HUDEP-2 (cell line): ENCODE measurements around the gene NUDC.
A peak's percentile ranks its signal among the peaks of the same experiment; 100 is the strongest.
"Not testable (repeated sequence)": the region's sequence is repeated elsewhere in the genome, so short reads cannot be mapped to it uniquely, and the experiment has no call there.

Experiments
- DNase-seq, 76 experiments: peaks; one replicate each; lab custom pipeline; 2025; ENCODE audit not compliant: unreplicated experiment in 76 of 76; lab: John Stamatoyannopoulos, UW

The NUDC gene

GRCh38 chr1:26910343-26911160 is 11.0 kb upstream of the NUDC start:
- DNase-seq: no peak

GRCh38 chr1:26911399-26912146 is 10.0 kb upstream of the NUDC start:
- no peak for DNase-seq

GRCh38 chr1:26912147-26912490 is 9.4 kb upstream of the NUDC start:
- no peak for DNase-seq

GRCh38 chr1:26913389-26913753 is 8.2 kb upstream of the NUDC start:
- peak in 2 of 76 experiments; percentile 6 to 37 for DNase-seq

GRCh38 chr1:26913754-26914619 is 7.6 kb upstream of the NUDC start, which contains the start of gene NR0B2:
NR0B2 (minus strand) TSS chr1:26913975; CDS start chr1:26913940, 35 bp downstream.
- peak in 68 of 76 experiments; percentile 10 to 80 (median 58) for DNase-seq

GRCh38 chr1:26915204-26915842 is 6.2 kb upstream of the NUDC start:
- peak in 10 of 76 experiments; percentile 2 to 25 (median 13) for DNase-seq

GRCh38 chr1:26921126-26921539 is 410 bp upstream of the NUDC start:
- no peak for DNase-seq

- DNase-seq: peak in 1 of 76 experiments; percentile 3
Measured at GRCh38 chr1:26922431-26922729, 837 bp downstream of the NUDC start.

- no peak for DNase-seq
Measured at GRCh38 chr1:26922901-26923300, 1.4 kb downstream of the NUDC start.

GRCh38 chr1:26923711-26924110 is 2.2 kb downstream of the NUDC start:
- DNase-seq: no peak

- DNase-seq: no peak
Measured at GRCh38 chr1:26932531-26932930, 11.0 kb downstream of the NUDC start.

- DNase-seq: no peak
Measured at GRCh38 chr1:26936823-26937222, 15.3 kb downstream of the NUDC start.

GRCh38 chr1:26938004-26938658 is 16.6 kb downstream of the NUDC start:
- no peak for DNase-seq

- no peak for DNase-seq
Measured at GRCh38 chr1:26938659-26939025, 17.1 kb downstream of the NUDC start.

- DNase-seq: no peak
Measured at GRCh38 chr1:26941311-26941710, 19.8 kb downstream of the NUDC start.

- no peak for DNase-seq
Measured at GRCh38 chr1:26942656-26943055, 21.1 kb downstream of the NUDC start.

GRCh38 chr1:26945138-26945537 is 23.6 kb downstream of the NUDC start:
- no peak for DNase-seq

GRCh38 chr1:26945728-26946127 is 24.2 kb downstream of the NUDC start:
- DNase-seq: no peak

- no peak for DNase-seq
Measured at GRCh38 chr1:26946270-26946669, 24.7 kb downstream of the NUDC start.

- DNase-seq: not testable (repeated sequence)
Measured at GRCh38 chr1:26948725-26949057, 27.1 kb downstream of the NUDC start.
